Stimulated activated CD8-positive, alpha-beta memory T cell treated with anti-CD3 and anti-CD28 coated beads, Interleukin-4, amount 100 ng/mL, for 24 hours (primary cell): ENCODE measurements around the gene ERP44.
A peak's percentile ranks its signal among the peaks of the same experiment; 100 is the strongest.
"Not testable (repeated sequence)": the region's sequence is repeated elsewhere in the genome, so short reads cannot be mapped to it uniquely, and the experiment has no call there.

ENCODE experiments used
- DNase-seq: peaks from one replicate; pipeline ENCODE4 v3.0.0-alpha.2; 2020; ENCODE audit warnings: low read depth

ERP44 gene

DNA sequence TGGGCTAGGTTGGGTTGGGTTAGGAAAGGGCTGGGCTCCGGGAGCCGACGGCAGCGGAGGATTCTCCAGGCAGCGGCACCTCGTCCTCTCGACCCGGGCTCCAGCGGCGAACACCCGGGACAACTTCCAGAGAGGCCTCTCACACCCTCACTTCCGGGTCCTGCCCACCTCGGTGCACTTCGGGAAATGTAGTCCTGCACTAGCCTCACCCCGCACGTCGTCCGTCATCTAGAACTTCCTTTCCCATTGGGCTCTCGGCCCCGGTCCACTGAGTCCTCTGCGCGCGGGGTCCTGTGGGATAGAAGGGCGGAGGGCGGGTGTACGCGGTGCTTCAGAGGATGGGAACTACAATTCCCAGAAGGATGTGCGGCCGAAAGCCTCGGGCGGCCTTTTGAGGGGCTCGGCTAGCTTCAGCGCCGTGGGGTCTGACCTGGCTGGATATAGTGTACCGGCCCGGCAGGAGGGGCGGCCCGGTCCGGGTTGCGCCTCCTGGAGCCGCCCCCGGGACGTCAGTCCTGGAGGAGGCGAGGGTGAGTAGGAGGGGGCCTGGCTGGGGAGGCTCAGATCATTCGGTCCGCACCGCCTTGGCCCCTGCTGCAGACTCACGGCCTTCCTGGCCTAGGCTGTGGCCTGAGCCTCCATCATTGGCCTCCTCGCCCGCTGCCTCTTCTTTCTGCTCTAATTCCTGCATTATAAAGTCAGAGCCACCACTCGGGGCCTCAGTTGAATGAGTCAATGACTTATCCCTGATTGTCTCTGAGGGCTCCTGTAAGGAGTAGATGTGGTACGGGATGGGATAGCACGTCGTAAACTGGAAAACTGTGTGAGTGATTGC lies at the start of gene ERP44, which contains the start of gene INVS:
ERP44 (minus strand) TSS at position 114 of the 835 bp plus-strand sequence. CDS start 160 bp downstream, outside the sequence.
INVS (plus strand) TSS at position 357 of the 835 bp plus-strand sequence. CDS start 5,279 bp downstream, outside the sequence.
- DNase-seq: peak; percentile 94

DNA sequence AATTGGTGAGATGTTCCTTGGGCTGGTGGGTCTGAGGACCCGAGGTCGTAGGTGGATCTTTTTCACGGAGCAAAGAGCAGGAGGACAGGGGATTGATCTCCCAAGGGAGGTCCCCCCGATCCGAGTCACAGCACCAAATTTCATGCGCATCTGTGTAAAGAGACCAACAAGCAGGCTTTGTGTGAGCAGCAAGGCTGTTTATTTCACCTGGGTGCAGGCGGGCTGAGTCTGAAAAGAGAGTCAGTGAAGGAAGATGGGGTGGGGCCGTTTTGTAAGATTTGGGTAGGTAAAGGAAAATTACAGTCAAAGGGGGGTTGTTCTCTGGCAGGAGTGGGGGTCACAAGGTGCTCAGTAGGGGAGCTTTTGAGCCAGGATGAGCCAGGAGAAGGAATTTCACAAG lies 47.2 kb upstream of the ERP44 start:
- DNase-seq: not testable (repeated sequence)

DNA sequence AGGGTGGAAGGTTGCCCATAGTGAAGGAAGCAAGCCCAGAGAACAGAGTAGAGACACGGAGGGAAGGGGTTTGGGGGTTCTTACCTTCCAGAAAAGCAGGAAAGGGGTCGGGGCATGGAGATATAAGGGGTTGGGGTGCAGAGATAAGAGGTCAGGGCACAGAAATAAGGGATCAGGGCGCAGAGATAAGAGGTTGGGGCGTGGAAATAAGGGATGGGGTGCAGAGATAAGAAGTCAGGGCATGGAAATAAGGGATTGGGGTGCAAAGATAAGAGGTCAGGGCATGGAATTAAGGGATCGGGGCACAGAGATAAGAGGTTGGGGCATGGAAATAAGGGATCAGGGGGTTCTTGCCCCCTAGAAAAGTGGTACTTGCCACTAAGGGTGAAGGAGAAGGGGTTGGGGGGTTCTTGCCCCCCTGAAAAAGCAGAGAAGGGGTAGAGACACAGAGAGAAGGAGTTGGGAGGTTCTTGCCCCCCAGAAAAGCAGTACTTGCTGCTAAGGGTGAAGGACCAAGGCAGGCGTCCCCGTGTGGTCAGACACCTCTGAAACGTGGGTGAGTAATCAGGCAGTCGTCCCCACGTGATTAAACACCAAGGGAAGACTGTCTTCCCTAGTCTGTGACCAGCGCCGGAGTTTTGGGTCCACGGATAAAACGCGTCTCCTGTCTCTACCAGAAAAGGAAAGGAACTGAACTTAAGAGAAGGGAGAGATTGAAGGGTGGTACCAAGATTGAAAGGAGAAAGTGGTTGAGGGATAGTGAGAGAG lies 46.6 kb upstream of the ERP44 start:
- not testable (repeated sequence) for DNase-seq

- not testable (repeated sequence) for DNase-seq
Observed at GRCh38 chr9:100141862-100142261, 43.1 kb upstream of the ERP44 start.

- not testable (repeated sequence) for DNase-seq
Observed at GRCh38 chr9:100140303-100140702, 41.5 kb upstream of the ERP44 start.

GRCh38 chr9:100136799-100137198 lies 38.0 kb upstream of the ERP44 start:
- not testable (repeated sequence) for DNase-seq

GRCh38 chr9:100134731-100135130 lies 35.9 kb upstream of the ERP44 start:
- DNase-seq: no peak

DNA sequence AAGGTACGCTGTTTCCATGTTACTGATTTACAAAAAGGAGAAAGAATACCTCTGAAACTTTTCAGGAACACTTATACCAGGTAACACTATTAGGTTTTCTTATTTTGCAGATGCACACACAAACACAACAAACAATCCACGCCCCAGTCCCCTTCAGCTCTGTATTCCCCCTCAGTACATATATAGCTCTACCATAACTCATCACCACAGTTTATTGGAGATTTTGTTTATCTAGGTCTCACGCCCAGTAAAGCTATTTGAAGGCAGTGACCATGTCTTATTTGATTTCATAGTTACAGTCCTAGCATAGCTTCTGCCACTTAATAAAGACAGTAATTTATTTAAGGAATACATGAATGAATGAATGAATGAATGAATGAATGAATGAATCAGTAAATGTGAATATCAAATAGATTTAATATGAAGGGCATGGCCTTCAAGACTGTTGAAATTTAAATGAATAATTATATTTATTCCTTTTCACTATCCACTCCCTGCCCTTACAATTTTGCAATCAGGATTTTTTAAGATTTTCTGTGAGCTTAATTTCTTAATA lies 33.2 kb upstream of the ERP44 start:
- DNase-seq: no peak

- no peak for DNase-seq
Observed at GRCh38 chr9:100131216-100131615, 32.4 kb upstream of the ERP44 start.

DNA sequence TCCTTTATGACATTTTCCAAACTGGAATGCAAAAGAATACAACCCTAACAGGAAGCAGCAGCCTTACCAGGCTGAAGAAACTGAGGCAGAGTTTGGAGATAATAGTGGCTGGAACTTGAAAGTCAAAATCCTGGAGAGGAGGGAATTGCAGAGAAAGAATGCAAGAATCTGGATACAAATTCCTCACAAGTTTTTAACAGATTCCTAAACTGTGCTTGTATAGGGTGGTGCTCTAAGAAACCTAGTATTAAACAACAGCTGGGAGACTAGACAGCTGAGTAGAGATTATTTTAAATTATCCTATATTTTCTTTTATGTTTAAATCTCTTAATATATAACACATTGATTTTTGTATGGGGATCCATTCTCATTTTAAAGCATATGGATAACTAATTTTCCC lies 31.0 kb upstream of the ERP44 start:
- no peak for DNase-seq

DNA sequence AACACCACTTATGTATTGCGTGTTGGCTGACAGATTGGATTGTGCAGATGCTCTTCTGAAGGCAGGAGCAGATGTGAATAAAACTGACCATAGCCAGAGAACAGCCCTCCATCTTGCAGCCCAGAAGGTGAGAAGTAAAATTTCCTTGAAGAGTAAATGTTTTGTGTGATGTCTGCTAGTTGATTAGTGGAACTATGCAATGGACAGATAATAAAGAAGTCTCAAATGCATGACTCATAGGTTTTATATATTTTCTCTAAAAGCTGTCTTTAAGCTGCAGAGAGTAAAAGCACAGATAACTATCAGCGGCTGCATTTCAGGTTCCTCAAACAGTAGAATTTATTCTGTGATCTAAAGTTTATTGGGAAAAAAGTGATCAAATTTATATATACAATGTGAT lies 27.6 kb upstream of the ERP44 start:
- DNase-seq: no peak

GRCh38 chr9:100125910-100126309 lies 27.1 kb upstream of the ERP44 start:
- no peak for DNase-seq

DNA sequence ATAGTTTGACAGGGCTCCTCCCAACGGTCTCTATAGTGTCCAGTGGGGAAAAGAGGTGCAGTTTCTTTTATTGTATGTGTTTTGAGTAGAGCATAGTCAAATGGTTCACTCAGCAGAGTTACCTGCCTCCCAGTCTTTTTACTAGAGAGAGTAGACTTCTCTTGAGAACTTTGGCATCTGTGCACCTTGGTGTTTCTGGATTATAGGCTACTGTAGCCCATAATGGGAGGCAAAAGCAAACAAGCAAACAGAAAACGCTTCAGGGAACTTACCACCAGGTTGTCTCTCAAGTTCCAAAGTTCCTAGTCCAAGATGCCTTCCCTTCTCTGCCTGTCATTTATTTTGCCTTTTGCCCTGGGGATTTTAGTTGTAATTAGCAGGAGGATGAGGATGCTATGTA lies 26.4 kb upstream of the ERP44 start:
- no peak for DNase-seq

GRCh38 chr9:100120286-100120685 lies 21.5 kb upstream of the ERP44 start:
- no peak for DNase-seq

DNA sequence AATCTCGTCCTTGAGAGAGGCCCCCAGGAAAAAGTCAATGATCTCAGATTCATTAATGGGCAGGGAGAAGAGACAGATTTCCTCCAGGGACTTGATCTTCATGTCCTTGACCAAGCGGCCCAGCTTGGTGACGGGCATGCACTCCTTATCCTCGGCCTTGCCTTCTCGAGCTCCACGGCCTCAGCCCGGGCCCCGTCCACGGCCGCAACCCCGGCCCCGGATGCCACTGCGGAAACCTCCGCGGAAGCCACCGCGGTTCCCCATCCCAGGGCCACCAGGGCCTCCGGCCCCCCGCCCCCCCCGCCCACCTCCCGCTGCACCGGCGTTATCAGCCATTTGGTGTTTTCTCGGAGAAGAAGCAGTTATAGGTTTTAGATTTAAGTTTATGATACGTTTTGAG lies 18.5 kb upstream of the ERP44 start:
- no peak for DNase-seq

DNA sequence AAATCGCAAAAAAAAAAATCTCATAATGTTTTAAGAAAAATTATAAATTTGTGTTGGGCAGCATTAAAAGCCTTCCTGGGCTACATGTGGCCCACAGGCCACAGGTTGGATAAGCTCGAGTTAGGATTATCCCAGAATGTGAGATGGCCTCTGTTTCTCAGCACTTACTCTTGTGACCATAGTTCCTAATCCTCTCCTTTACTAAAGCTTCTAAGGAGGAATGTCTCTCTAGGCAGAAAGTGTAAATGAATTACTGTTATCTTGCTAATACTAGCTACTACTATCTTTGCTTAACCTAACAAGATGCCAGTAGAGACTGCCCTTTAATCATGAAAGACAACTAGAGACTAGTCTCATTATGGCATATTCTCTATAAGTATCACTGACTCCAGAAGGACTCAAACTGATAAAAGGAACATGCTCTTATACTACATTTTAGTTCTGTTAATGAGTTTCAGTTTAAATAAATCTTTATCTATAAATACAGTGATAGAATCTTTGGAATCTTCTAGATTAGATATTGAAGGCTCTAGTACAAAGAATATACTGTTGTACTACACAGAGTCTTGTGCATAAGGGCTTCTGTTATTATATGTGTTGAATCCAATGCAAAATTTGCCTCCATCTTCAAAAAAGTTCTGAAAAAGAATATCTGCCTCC lies 14.0 kb upstream of the ERP44 start:
- DNase-seq: no peak

DNA sequence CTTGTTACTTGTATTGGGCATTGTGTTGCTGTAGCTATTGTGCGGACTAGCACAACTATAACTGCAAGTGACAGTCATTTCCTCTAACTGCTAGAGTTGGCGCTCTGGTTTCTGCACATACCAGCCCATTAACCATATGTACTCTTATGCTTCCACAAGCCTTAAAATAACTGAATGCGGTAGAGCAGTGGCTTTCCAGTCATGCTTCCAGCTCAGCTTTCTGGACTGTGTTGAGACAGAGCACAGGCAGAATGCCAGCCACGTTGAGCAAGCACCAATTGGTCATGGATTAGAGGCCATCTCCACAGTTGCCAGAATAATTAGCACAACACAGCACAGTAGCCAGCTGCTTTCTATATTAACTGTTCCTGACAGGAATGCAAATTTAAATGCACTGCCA lies 12.4 kb upstream of the ERP44 start:
- DNase-seq: no peak

GRCh38 chr9:100108559-100108958 lies 9.8 kb upstream of the ERP44 start:
- no peak for DNase-seq

- no peak for DNase-seq
Observed at GRCh38 chr9:100106616-100107015, 7.8 kb upstream of the ERP44 start.

DNA sequence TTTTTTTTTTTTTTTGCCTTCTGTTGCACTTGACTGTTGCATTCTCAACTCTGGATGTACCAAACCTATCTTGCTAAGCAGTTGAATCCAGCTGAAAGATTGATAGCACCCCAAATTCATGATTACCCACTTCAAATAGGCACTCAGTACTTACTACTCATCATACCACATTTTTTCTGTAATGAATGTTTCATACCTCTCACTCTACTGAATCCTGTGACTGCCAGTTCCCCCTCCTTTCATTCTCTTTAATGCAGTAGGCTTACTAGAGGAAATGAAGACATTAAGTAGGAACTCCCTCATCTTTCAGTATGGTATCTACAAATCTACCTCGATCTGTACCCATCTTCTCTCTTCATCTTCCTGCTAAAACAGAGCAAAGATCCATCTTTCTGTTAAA lies 7.1 kb upstream of the ERP44 start:
- DNase-seq: no peak

- no peak for DNase-seq
Observed at GRCh38 chr9:100104314-100104713, 5.5 kb upstream of the ERP44 start.

DNA sequence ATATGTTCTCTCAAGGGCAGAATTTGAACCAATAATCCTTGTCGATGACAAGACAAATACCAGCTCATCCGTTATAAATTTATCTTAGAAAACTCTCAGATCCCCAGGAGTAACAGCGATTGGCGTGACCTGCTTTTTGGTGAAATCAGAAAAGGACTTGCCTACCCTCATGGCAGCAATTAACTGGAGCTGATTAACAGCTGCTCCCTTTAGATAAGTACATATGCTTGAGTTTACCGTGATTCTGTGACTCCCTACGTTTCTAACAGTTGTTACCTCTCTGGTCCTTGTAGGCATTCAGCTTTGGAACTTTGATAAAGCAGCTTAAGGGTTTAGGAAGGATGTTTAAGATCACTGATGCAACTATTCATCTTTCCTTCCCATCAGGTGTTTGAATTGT lies 2.8 kb upstream of the ERP44 start:
- no peak for DNase-seq
